ENCODE results near the gene MSMB.
"Not testable (repeated sequence)": the region's sequence is repeated elsewhere in the genome, so short reads cannot be mapped to it uniquely, and the experiment has no call there.

The MSMB gene

DNA sequence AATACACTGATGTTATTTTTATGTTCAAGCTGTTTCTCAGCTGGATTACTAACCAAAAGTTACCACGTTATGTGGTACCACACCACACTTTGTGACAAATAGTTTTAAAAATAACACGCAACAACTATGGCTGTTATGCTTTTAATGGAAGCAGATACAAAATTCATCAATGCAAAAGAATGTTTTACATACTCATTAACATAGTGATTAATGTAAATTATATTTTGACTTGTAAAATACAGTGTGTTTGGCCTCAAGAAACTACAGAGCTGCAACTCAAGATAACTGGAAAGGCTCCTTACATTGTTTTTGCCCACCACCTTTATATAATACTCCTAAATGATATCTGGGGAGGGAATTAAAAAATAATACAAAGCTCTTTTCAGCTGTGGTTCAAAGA, 41.1 kb downstream of the MSMB start:
- DNase-seq = no peak

- DNase-seq = no peak
Observed at GRCh38 chr10:46002916-46003693, 43.0 kb downstream of the MSMB start.

- not testable (repeated sequence) for DNase-seq
Observed at GRCh38 chr10:46002189-46002687, 43.8 kb downstream of the MSMB start.

DNA sequence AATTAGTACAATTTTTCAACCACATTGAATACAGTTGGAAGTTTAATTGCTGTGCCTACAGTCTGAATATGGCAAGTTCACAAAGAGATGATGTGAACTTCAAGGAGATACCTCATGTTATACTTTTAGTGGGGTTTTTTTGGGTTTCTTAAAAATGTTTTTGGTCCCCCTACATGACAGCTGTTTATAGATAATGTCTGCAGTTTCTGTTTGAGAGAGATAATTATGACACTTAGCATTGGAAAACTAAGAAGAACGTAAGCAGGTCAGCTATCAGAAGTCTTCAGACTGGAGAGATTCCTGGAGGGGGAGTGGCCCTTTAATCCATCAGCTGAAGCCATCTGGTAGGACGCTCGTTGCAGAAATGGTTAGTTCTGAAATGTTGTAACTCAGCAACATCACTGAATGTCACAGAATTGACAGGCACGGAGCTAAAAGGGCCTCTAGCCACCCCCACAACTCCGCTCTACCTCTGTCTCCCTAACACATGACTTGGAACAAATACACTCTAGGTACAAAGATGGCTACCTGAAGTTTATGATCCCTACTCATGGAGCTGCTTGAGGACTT, 44.8 kb downstream of the MSMB start:
- no peak for DNase-seq

DNA sequence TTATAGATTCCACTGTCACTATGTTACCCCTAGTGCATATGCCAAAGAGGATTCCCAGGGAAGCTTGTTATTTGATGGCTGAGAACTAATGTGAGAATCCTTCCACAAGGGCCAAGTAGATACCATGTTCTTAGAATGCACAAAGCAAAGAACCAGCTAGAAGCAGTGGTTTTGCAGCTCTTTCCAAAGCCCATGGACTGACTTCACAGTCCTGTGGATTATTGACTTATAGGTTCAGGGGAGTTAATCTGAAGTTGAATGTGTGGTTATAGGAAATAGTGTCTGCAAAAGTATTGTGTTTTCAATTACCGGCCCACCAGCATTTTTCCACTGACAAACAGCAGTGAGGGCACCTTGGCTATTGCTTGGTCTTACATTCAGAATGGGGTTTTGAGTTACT, 45.5 kb downstream of the MSMB start:
- DNase-seq = no peak

DNA sequence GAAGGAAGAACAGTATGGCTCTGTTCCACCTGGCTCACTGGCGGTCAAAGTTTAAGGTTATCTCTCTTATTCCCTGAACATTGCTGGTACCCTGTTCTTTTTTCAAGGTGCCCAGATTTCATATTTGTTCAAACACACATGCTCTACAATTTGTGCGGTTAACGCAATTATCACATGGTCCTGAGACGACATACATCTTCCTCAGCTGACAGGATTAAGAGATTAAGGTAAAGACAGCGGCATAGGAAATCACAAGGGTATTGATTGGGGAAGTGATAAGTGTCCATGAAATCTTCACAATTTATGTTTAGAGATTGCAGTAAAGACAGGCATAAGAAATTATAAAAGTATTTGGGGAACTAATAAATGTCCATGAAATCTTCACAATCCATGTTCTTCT, 46.1 kb downstream of the MSMB start:
- not testable (repeated sequence) for DNase-seq

DNA sequence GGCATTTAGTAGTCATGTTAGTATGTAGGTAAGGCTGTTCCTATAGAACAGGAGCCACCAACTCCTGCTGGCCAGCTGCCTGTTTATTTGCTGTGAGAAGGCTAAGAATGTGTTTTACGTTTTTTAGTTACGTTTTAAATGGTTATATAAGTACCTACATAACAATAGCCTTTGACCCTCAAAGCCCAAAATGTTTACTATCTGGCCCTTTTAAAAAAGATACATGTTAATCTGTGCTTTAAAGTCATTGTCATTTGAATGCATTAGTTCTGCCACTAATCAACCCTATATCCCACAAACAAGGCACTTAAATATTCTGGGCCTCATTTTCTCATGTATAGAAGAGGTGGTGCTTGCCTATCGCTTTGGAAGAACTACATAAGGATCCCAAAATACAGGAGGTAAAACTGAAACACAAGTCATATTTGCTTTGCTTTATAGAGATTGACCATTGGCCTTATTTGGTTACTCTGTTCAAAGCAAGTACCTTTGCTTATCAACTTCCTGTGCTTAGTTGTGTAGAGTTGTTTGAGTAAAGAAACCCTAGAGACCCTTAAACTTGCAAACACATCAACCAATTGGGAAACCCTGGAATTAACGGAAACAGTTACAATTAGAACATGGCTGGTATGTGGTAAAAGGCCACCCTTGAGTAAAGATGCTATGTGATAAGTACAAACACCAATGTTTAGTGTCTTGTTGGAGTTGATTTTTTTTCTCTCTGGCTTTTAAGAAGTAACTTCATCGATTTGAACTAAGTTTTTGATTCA, 47.9 kb downstream of the MSMB start:
- DNase-seq = no peak

DNA sequence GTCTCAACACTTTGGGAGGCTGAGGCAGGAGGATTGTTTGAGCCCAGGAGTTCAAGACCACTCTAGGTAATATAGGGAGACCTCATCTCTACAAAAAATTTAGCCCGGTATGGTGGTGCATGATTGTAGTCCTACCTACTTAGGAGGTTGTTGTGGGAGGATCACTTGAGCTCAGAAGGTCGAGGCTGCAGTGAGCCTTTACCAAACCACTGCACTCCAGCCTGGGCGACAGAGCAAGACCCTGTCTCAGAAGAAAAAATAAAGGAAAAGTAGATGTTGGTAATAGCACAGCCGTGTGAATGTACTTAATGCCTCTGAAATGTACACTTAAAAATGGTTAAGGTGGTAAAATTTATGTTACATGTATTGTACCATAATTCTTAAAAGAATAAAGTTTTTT, 48.5 kb downstream of the MSMB start:
- DNase-seq = no peak

GRCh38 chr10:45985590-45985989, 60.5 kb downstream of the MSMB start:
- not testable (repeated sequence) for DNase-seq

GRCh38 chr10:45984473-45984872, 61.6 kb downstream of the MSMB start:
- not testable (repeated sequence) for DNase-seq

DNA sequence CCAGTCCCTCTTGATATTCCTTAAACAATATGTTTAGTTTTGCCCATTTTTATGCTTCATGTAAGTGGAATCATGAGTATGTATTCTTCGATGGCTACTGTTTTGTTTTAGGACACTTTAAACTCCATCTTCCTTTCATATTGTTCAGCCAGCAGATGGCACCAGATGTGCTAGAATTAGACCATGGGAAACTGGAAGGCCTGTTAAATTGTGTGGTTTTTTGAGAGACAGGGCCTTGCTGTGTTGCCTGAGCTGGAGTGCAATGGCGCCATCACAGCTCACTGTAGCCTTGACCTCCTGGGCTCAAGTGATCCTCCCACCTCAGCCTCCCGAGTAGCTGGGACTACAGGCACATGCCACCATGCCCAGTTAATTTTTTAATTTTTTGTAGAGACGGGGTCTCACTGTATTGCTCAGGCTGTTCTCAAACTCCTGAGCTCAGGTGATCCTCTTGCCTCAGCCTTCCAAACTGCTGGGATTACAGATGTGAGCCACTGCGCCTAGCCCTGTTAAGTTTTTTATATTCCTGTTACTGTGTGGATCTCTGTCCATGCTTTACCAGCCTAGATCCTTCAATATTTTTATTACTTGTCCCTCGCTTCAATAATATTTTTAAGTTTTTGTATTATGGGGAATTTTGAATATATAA, 62.4 kb downstream of the MSMB start:
- peak; percentile 15 for DNase-seq

All from activated naive CD4-positive, alpha-beta T cell treated with Interleukin-2 at 50 U/mL for 16 hours (primary cell).